A549 (cell line): ENCODE results near the gene HACE1.

Experiments
- EHF ChIP-seq: fragments of 250-450 bp; sonication (Bioruptor Pico); IDR thresholded peaks from 2 replicates; pipeline ENCODE4 v1.5.0; 2020; ENCODE audit warnings: mild to moderate bottlenecking
- JUNB ChIP-seq: fragments of >200 bp; sonication (Bioruptor Twin); formaldehyde crosslinking; IDR thresholded peaks from 2 replicates; pipeline ENCODE4 v1.6.1; 2016
- MAFK ChIP-seq: fragments of 450-650 bp; IDR thresholded peaks from 2 replicates; pipeline ENCODE4 v1.6.1; 2014; ENCODE audit not compliant: partially characterized antibody
- POLR2A ChIP-seq: IDR thresholded peaks from 2 replicates; pipeline ENCODE4 v1.6.1; 2012; ENCODE audit warnings: mild to moderate bottlenecking, low read length
- POLR2AphosphoS2 ChIP-seq: conservative IDR thresholded peaks from 2 replicates; pipeline ENCODE4 v1.6.1; 2012; ENCODE audit warnings: low read length, improper control_type of control experiment, inconsistent platforms
- SMC3 ChIP-seq: fragments of >200 bp; sonication (Bioruptor Twin); formaldehyde crosslinking; IDR thresholded peaks from 3 replicates; pipeline ENCODE4 v1.6.1; 2018; ENCODE audit warnings: inconsistent platforms
- TF ChIP-seq, protein P1 (sequence below): fragments of >200 bp; sonication (Bioruptor Twin); formaldehyde crosslinking; IDR thresholded peaks from 3 replicates; pipeline ENCODE4 v1.5.1; 2016
- TF ChIP-seq, protein P2 (sequence below): IDR thresholded peaks from 2 replicates; pipeline ENCODE4 v1.6.1; 2012; ENCODE audit warnings: low read depth, borderline replicate concordance

DNA sequence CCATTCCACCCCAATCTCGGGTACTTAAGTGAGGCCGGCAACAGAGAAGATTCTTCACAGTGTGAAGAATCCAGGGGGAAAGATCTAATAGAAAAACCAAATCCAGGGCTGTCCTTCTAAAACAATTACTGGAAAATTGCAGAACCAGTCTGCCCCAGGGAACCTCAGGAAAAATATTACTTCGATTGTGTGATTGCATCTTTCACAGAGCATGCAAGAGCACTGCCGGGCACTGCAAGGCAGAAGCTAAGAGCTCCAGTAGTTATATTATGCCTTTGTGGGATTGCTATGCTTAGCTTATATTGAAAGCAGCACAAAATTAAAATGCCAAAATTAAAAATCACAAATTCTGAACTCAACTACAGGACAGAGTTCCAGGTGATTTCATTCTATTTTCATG lies 175.9 kb downstream of the HACE1 start:
- TF ChIP-seq SMC3 (no peak), EHF (no peak), POLR2AphosphoS2 (no peak), JUNB (no peak), MAFK (no peak), POLR2A (no peak)
- TF ChIP-seq, protein P1, sequence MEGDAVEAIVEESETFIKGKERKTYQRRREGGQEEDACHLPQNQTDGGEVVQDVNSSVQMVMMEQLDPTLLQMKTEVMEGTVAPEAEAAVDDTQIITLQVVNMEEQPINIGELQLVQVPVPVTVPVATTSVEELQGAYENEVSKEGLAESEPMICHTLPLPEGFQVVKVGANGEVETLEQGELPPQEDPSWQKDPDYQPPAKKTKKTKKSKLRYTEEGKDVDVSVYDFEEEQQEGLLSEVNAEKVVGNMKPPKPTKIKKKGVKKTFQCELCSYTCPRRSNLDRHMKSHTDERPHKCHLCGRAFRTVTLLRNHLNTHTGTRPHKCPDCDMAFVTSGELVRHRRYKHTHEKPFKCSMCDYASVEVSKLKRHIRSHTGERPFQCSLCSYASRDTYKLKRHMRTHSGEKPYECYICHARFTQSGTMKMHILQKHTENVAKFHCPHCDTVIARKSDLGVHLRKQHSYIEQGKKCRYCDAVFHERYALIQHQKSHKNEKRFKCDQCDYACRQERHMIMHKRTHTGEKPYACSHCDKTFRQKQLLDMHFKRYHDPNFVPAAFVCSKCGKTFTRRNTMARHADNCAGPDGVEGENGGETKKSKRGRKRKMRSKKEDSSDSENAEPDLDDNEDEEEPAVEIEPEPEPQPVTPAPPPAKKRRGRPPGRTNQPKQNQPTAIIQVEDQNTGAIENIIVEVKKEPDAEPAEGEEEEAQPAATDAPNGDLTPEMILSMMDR: no peak
- TF ChIP-seq, protein P2, sequence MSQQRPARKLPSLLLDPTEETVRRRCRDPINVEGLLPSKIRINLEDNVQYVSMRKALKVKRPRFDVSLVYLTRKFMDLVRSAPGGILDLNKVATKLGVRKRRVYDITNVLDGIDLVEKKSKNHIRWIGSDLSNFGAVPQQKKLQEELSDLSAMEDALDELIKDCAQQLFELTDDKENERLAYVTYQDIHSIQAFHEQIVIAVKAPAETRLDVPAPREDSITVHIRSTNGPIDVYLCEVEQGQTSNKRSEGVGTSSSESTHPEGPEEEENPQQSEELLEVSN: no peak
